Sciatic nerve (tissue), 2 donors: ENCODE data around the gene TRAM2. TPM values are rescaled to one million over a fixed set of nuclear protein-coding genes. Genes with fewer than 3 reads are reported as not detected.

Experiments used
- ATAC-seq: fragments of 200-7000 bp; cut with Tn5 transposase; one replicate; pipeline ENCODE4 v1.9.1; 2020; ENCODE audit warnings: mild to moderate bottlenecking, moderate library complexity
- DNase-seq: peaks from one replicate; pipeline ENCODE4 v3.0.0-alpha.2; 2020; ENCODE audit warnings: low spot score
- intact Hi-C: fragments of 100-400 bp; cut with DNase I; formaldehyde crosslinking; loops from one replicate; pipeline ENCODE4 v1.14.2; 2022
- total RNA-seq: library from RNA; stranded (reverse); fragmentation: NEBNext Ultra II Directional; extraction: Animal tissue kit (Norgen Biotek cat#: 25700); gene quantifications from one replicate; pipeline ENCODE4 v1.2.1, GENCODE V29; 2021
- donor health status: DM: no; HTN: no; CAD: no.
- donor health status: DM: no; HTN: no; CAD: no.

TRAM2 gene
- total RNA-seq, 1 donor from 2014 or later = 18.6 TPM

DNA sequence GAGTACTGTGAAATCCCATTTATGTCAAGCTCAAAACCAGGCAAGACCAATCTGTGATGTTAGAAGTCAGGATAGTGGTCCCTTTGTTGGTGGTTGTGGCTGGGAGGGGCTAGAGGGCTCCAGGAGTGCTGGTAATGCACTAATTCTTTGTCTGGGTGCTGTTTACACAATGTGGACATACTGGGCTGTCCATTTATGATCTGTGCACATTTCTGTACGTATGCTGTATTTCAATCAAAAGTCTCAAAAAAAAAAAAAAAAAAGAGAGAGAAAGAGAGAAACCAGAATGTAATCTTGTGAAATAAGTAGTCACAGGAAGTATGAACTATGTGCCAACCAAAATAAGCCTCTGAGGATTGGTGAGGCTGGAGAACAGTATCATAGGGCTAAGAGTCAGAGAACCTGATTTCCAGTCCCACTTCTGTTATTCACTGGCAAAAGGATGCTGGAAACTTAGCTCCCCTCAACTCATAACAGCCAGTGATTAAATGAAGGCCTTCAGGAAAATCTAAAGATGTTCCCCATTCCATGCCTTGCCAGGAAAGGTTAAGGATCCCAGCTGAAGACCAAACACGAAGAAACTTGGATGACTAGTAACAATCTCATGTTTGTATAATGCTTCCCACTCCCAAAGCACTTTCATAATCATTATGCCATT, 19.6 kb upstream of the TRAM2 start:
- DNase-seq (no peak), ATAC-seq (peak; percentile 80)
- intact Hi-C loops = loop anchor here (5.0 kb wide), 1 partner anchor 56 kb away; no protein-coding TSS in a partner anchor

DNA sequence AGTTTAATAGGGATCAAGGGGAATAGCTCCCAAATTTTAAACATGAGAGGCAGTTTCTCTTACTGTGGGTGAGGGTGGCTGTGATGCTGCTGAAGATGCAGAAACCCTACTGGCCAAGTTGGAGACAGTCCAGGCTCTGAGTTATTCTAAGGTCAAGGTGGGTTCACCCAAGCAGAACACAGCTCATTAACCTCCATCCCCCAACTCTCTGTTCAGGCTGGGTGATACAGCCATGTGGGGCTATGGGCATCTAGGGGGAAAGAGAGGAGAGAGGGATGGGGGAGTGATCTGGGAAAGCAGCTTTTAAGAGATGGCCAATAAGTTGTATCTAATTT, 18.9 kb upstream of the TRAM2 start:
- intact Hi-C loops = loop anchor here (5.0 kb wide), 1 partner anchor 57 kb away; no protein-coding TSS in a partner anchor
- no peak for DNase-seq
- ATAC-seq = peak; percentile 4

DNA sequence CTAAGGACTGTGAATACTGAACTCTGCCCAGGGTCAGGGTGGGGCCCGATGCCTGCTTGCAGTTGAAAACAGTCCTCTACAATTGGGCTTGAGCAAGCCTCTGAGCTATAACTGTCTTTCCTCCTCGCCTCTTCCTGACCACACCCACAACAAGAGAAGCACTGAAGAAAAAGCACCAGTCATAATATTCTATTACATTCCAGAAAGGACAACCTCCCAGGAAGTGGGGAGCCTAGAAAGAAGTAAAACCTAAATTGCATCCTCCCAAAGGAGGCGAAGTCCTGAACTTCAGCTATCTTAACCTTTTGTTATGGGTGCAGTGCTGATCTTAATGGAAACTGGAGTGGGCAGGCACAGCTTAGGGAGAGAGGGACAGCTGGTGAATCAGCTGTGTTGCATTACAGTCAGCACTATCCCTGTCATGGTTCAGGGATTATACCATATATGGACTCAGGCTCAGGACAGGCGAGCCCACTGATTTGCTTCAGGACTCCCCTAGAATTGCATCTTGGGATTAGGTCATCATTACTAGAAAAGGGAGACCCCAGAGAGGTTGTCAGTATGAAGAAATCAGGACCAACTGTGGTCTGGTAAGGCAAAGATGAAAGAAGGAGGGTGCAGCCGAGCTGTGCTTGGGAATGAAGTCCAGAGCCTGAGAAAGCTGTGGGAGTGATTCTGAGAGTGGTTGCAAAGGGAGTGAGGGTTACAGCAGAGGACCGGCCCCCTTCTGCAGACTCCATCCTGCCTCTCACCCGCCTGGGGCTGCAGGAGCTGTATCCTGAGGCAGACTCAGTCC, 18.3 kb upstream of the TRAM2 start:
- peak; percentile 86 for ATAC-seq
- intact Hi-C loops = loop anchor here (5.0 kb wide), 1 partner anchor 57 kb away; no protein-coding TSS in a partner anchor
- DNase-seq = peak; percentile 64

DNA sequence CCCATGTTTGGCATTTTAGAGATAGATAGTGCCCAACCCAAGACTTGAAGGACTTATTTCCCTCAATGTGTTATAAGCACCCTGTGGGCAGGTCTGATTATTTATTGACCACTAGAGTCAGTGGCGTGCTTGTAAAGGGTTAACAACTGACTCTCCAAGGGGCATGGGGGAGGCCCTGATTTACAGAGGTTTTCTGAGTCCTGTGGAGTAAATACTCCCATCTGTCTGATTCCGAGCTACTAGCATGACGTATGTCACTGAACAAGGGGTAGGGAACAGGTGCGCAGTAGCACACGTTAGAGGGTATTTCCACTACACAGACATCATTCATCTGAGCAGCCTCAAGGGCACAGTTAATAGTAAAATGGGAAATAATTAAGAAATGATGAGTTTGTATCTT, 17.4 kb upstream of the TRAM2 start:
- ATAC-seq (no peak), DNase-seq (no peak)
- intact Hi-C loops = no loop called here

DNA sequence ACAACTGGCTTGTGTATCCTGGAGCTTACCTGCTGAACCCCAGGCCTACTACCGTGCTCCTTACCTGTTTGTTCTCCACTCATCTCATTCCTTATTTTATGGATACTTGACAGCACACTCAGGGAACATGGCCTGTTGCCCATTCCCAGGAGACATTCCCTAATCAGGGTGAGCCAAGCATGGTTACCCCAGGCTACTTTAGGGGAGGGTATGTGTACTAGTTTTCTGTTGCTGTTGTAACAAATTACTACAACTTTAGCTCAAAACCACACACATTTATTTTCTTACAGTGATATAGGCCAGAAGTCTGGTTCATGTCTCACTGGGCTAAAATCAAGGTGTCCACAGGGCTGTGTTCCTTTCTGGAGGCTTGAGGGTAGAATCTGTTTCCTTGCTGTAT, 15.0 kb upstream of the TRAM2 start:
- intact Hi-C loops = no loop called here
- no peak for ATAC-seq

DNA sequence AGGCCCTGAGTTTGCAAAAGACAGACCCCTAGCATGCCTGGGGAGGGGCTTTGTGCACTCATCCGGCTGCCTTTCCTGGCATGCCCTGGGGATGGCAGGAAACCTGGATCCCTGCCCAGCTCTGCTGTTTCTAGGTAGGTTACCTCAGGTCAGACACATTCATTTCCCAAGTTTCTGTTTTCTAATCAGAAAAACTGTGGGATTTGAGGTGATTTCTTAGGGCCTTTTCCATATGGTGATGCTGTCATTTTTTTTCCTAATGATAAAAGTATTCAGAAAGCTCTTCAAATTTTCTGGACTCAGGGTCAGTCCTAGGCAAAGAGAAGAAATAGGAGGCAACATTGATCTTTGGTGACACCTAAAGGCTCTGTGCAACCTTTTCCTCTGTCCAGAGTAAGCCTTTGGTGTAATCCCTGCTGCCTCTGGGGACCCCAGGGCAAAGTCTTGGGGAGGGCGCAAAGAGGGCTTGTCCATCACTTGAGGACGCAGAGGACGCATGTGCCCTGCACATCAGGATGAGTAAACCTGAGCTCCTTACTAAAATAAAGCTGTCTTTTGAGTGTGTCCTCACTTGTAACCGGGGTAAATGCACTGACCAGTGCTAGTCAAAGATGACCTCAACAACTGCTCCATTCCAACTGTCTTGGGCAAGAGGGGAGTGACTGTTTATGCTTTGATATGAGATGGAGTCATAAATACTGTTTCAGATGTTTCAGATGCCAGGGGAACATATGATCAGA, 13.5 kb upstream of the TRAM2 start:
- ATAC-seq (no peak), DNase-seq (no peak)
- intact Hi-C loops = no loop called here

More for the DNA sequence above, 15.0 kb upstream of the TRAM2 start:
- no peak for DNase-seq

DNA sequence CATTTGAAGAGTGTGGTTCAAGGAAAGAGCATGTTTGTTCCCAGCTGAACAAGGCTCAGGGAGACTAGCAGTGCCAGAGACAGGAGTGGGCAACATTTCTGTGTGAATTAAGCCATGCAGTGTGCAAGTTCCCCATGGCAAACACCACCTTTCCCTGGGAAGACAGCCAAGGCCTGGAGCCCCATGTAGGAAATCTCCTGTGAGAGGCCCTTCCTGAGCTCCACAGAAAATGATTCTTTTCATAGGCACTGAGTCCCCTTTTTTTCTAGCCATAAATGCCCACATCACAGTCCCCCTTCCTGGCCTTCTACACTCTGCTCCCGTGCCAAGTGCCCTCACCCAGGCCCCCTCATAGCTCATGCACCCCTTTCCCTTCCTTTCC, 11.8 kb upstream of the TRAM2 start:
- DNase-seq (no peak), ATAC-seq (no peak)
- intact Hi-C loops = no loop called here

DNA sequence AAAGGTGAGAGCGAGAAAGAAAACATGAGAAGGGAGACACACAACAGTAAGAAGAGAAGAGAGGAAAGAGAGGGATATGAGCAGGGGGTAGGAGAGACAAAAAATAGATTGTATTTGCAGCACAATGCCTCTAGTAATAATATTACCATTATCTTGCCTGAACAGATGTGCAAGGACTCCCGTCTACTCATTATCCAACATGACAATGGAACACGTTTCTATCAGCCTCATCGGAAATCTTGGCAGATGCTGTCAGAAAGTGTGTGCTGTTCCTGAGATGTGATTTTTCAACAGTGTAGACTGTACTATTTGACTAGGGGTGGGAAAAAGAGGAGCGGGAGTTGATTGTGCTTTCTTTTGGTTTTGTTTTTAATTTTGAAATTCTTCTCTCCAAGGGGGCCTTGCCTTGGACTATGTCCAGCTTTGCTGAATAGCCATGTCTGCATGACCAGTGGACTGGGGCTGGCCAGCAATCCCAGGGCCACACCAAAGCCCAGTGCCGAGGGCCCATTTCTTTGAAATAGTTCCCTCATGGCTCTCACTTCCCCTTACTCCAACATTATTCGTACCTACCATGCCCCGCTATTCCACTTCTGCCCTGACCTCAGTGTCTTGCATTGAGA, 11.3 kb upstream of the TRAM2 start:
- ATAC-seq = no peak
- no peak for DNase-seq
- intact Hi-C loops = no loop called here

DNA sequence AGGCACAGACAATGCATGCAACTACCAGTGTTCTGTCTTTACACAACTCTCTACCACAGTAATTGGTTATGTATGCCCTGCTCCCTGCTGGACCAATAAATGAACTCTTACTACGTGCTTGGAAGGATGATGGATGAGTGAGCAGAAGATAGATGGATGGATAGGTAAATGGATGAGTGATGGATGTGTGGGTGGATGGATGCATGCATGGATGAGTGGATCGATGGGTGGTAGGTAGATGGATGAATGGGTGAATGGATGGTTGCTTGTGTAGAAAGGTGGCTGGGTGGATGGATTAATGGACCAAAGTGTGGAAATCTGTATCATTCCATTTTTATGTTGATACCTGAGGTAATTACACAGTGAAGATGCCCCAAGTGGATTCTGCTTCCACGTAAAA, 10.1 kb upstream of the TRAM2 start:
- intact Hi-C loops = no loop called here
- DNase-seq (no peak), ATAC-seq (no peak)

DNA sequence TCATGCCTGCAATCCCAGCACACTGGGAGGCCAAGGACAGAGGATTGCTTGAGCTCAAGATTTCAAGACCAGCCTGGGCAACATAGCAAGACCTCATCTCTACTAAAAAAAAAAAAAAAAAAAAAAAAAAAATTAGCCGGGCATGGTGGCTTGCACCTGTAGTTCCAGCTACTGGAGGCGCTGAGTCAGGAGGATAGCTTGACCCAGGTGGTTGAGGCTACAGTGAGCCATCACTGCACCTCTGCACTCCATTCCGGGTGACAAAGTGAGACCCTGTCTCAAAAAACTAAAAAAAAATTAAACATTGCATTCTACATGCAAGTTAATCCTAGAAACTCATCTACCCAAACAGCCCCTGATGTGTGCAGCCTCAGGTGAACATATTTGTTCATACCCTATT, 7.3 kb upstream of the TRAM2 start:
- ATAC-seq (no peak), DNase-seq (no peak)
- intact Hi-C loops = no loop called here

DNA sequence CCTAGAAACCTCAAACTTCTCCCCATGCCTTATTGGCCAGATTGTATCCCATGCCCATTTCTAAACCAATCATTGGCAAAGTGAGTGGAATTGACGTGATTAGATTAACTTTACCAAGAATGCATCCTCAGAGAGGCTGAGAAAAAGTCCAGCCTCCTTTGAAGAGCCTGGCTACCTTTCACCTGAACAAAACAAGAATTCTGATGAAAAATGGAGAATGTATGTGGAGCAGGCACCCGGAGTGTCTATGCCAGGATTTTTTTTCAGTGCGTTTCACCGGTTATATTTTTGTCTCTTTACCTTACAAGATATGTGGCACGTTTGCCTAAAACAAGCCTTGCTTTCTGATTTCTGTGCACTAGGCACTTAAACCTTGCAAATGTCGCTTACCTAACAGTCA, 6.1 kb upstream of the TRAM2 start:
- intact Hi-C loops = no loop called here
- ATAC-seq = no peak

DNA sequence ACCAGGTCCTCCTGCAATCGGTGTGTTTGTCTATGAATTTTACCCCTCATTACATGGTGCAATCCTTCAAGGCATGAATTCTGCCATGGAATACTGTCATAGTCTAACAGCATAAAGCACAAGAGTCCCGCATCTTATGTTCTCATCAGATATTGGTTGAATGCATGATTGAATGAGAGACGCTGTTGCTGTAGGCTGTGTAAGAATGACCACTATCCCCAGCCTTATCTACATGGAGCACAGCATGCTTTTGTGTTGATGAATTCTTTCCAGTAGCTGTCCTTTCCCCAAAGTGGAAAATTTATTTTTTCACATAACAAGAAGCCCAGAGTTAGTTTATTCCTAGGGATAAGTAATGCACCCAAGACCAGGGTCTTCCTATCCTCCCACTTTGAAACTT, 5.6 kb upstream of the TRAM2 start:
- ATAC-seq = no peak
- intact Hi-C loops = no loop called here

More for the DNA sequence above, 6.1 kb upstream of the TRAM2 start:
- no peak for DNase-seq

DNA sequence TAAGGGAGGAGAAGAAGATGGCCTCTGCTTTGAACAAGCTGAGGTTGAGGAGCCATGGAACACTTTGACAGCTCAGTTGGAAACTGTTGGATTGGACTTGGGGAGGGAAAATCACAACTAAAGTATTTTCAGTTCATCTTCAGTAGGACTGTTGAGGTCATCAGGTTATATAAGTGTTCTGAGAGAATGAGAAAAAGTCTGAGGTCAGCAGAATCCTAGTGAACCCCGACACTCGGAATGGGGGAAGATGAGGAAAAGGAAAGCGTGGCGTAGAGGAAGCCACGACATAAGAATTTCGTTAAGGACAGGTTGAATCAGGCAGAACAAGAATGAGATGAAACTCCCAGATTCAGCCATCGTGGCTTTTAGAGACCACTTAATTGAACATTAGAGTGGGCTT, 4.0 kb upstream of the TRAM2 start:
- intact Hi-C loops = no loop called here
- ATAC-seq (no peak), DNase-seq (no peak)

More for the DNA sequence above, 5.6 kb upstream of the TRAM2 start:
- DNase-seq = no peak

DNA sequence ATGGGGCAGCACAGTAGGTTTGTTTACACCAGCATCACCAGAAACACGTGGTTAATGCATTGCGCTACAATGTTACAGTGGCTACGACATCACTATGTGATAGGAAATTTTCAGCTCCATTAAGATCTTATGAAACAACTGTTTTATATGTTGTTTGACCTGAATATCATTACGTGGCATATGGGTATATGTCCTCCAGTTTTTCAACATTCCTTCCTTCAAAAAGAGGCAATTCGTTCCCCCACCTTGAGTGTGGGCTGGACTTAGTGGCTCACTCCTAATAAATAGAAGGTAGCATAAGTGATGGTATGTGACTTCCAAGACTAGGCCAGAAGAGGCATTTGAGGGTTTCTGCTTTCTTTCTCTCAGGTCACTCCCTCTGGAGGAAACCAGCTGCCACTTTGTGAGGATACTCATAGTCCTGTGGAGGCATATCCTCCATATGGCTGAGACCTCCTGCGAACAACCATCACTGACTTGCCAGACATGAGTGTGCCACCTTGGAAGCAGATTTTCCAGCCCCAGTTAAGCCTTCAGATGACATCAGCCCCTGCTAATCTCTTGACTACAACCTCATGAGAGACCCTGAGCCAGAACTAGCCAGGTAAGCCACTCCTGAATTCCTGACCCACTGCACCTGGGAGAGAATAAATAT, 2.3 kb upstream of the TRAM2 start:
- intact Hi-C loops = loop anchor here (10.0 kb wide), 1 partner anchor 64 kb away; no protein-coding TSS in a partner anchor
- no peak for ATAC-seq
- DNase-seq = no peak

DNA sequence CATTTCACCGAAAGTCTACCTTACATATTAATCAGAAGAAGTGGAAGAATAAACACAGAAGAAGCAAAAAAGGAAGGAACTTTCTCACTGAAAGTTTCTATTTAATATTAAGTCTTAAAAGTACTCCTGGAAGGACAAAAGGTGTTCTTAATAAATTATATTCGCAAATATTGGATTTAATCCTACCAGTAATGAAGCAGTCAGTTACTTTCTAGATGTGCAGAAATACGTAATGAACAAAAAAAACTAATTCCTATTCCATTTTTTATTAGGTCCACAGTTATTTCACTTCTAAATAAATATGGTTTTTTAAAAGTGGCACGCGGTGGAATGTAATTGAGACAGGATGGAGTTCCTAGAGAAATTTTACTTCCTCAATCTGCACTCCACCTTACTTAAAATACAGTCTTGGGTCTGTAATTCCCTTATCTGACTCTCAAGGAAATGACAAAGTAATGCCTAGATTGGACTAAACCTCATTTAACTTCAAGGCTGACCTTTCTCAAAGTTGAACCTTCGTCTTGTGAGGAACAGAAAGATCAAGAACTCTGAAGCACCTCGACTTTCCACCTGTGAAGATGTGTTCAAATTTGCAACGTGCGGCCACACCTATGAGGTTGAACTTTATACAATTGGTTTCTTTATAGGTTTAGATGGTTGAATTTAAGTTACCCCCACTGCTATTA, 1.1 kb upstream of the TRAM2 start:
- DNase-seq = no peak
- intact Hi-C loops = loop anchor here (10.0 kb wide), 1 partner anchor 63 kb away; no protein-coding TSS in a partner anchor
- no peak for ATAC-seq

DNA sequence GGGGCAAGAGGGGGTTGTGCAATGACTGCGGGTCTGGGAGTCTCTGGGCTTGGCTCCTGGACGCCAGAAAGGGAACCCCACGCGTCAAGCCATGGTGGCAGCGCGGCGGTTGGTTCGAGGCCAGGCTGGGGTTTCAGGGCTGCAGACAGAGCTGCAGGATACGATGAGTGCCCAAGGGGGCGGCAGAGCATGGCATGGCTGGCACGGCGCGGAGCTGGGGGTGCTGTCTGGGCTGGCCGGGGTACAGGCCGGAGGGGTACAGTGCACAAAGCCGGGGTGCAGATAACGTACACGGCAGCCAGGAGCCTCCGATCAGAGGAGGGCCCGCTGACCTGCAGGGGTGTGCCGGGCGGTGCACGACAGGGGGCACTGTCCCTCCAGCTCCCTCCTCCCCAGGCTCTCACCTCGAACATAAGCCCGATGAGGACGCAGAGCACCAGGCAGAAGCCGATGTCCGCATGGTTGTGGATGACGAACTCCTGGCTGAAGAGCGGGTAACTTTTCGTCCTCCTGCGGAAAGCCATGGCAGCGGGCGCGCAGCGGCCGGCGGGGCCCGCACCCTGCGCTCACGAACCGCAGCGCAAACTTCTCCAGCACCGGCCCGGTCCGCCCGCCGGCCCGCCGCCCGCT, 353 bp downstream of the TRAM2 start:
- peak; percentile 69 for ATAC-seq
- intact Hi-C loops = loop anchor here (10.0 kb wide), 1 partner anchor 62 kb away; no protein-coding TSS in a partner anchor
- no peak for DNase-seq

DNA sequence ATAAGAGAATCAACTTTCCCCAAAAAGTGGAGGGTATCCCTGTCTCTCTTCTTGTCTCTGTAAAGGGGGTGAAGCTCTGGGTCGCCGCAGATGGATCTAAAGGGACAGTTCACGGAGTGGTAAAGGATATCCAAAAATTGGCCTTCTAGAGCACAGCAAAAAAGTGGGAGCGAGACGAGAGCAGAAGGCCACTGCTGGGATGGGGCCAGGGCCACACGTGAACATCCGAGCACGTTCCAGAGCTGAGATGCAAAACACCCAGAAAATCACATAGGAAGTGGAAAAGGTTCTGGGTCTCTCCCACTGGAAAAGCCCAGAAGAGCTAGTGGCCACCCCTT, 837 bp downstream of the TRAM2 start:
- no peak for DNase-seq
- peak; percentile 9 for ATAC-seq
- intact Hi-C loops = loop anchor here (10.0 kb wide), 1 partner anchor 61 kb away; no protein-coding TSS in a partner anchor

DNA sequence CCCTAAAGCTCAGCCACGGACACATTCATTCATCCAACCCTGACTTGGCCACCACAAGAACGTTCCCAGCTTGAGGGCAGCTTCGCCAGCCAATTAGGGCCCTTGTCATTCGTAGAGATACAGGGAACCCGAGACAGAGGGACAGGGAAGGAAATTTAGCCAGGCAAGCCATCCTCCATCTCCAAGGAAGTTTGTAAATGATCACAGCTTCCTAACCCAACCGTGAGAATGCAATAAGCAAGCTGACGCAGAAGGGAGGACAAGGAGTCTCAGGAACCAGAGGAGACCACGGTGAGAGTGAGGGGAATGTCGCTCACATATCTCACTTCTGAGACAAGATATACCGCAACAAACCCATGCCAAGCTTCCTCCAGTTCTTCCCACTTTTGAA, 1.4 kb downstream of the TRAM2 start:
- intact Hi-C loops = loop anchor here (10.0 kb wide), 1 partner anchor 61 kb away; no protein-coding TSS in a partner anchor
- ATAC-seq = peak; percentile 5
- DNase-seq = no peak
